ENCODE results near the gene TMEM179B. TPM values are rescaled to one million over a fixed set of nuclear protein-coding genes. Genes with fewer than 3 reads are reported as not detected.

TMEM179B gene
- total and polyA plus RNA-seq, 2 of the 13 experiments (the other 11 are each of a cell fraction or from before 2014, with no cell fraction given): 24.8 to 25.7 TPM

- TF ChIP-seq ATF3 (CRISPR knock-in tag; IDR thresholded peaks at IDR 0.05): no peak
- TF ChIP-seq ZNF580 (CRISPR knock-in tag; IDR thresholded peaks at IDR 0.05; ENCODE audit: borderline replicate concordance, low read depth): peak; percentile 50; the same call in 1 of the 2 replicates
- TF ChIP-seq ZNF264 (CRISPR knock-in tag; IDR thresholded peaks at IDR 0.05): no peak
- peak; percentile 34; the same call in 1 of the 2 replicates for TF ChIP-seq MEIS2 (CRISPR knock-in tag; IDR thresholded peaks at IDR 0.05)
- no peak for TF ChIP-seq PHB2 (IDR thresholded peaks at IDR 0.05; ENCODE audit: partially characterized antibody)
- TF ChIP-seq ZNF446 (CRISPR knock-in tag; IDR thresholded peaks at IDR 0.05): no peak
- peak; percentile 80 for TF ChIP-seq KAT8 (CRISPR knock-in tag; IDR thresholded peaks at IDR 0.05)
- no peak for TF ChIP-seq HOMEZ (CRISPR knock-in tag; IDR thresholded peaks at IDR 0.05; ENCODE audit: low read depth)
- TF ChIP-seq ZNF441 (CRISPR knock-in tag; IDR thresholded peaks at IDR 0.05; ENCODE audit: borderline replicate concordance): no peak
- peak; percentile 3; the same call in 1 of the 2 replicates for TF ChIP-seq ZNF777 (CRISPR knock-in tag; IDR thresholded peaks at IDR 0.05)
- TF ChIP-seq SMARCE1 (IDR thresholded peaks at IDR 0.05; ENCODE audit: borderline replicate concordance): no peak
- TF ChIP-seq DRAP1 (CRISPR knock-in tag; IDR thresholded peaks at IDR 0.05): peak; percentile 83
- TF ChIP-seq ZFY (CRISPR knock-in tag; IDR thresholded peaks at IDR 0.05): peak; percentile 60
- TF ChIP-seq ARID4A (CRISPR knock-in tag; IDR thresholded peaks at IDR 0.05; ENCODE audit: borderline replicate concordance): peak; percentile 89
- no peak for TF ChIP-seq ZNF207 (IDR thresholded peaks at IDR 0.05; ENCODE audit: borderline replicate concordance)
- no peak for TF ChIP-seq FOXK1 (CRISPR knock-in tag; IDR thresholded peaks at IDR 0.05; ENCODE audit: borderline replicate concordance, low read depth)
- TF ChIP-seq ZNF644 (CRISPR knock-in tag; IDR thresholded peaks at IDR 0.05; ENCODE audit: low read depth): no peak
Observed at GRCh38 chr11:62753736-62754603, 33.2 kb upstream of the TMEM179B start, which contains the start of gene ZBTB3 (continued).
